ENCODE measurements around the gene RPL23. TPM values are rescaled to one million over a fixed set of nuclear protein-coding genes. Genes with fewer than 3 reads are reported as not detected.

RPL23 gene
- polyA plus RNA-seq, 1 donor from 2014 or later, result 1,333 TPM

DNA sequence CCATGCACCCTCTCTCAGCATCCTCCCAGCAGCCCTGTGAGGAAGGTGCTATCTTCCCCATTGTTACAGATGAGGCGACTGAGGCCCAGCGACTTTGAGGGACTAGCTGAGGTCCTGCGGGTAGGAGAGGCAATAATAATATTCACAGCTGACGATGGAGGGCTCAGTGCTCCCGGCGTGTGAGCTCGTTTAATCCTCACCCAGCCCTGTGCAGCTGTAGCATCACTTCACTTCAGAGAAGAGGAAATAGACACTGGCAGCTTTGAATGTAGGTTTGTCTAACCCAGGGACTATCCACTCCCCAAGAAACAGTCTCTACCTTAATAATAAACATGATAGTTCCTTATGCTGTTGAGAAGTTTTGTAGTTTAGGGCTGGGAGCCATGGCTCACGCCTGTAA lies 37.9 kb upstream of the RPL23 start:
- H2AFZ ChIP-seq (ENCODE audit: low read depth, low read length), result no peak overlapping the region
- no peak overlapping the region for H3K27ac ChIP-seq (ENCODE audit: low read length)
- no peaks in the 10 kb centered on the region for H3K27me3 ChIP-seq (ENCODE audit: insufficient read depth, low read depth, low read length)
- no peaks in the 10 kb centered on the region for H3K36me3 ChIP-seq (ENCODE audit: insufficient read depth, low read length)
- no peak overlapping the region for H3K4me2 ChIP-seq (ENCODE audit: low read length)
- peaks cover 33% of the 10 kb centered on the region for H3K79me2 ChIP-seq (replicated peaks; ENCODE audit: insufficient read depth, low read length)
- no peaks in the 10 kb centered on the region for H4K20me1 ChIP-seq (ENCODE audit: insufficient read depth)
- H3F3A ChIP-seq (ENCODE audit: insufficient read depth, low read length, poor library complexity, severe bottlenecking), result no peaks in the 10 kb centered on the region
- no peak overlapping the region for H3K9ac ChIP-seq (ENCODE audit: low read length)
- no peaks in the 10 kb centered on the region for H3K9me2 ChIP-seq (ENCODE audit: insufficient read depth, low read length)
- TF ChIP-seq RAD21 (conservative IDR thresholded peaks at IDR 0.05), result no peak
- no peak for TF ChIP-seq MXI1 (conservative IDR thresholded peaks at IDR 0.05; ENCODE audit: poor library complexity, severe bottlenecking)
- no peak for TF ChIP-seq SMC3 (conservative IDR thresholded peaks at IDR 0.05; ENCODE audit: poor library complexity)
- TF ChIP-seq, protein P1, sequence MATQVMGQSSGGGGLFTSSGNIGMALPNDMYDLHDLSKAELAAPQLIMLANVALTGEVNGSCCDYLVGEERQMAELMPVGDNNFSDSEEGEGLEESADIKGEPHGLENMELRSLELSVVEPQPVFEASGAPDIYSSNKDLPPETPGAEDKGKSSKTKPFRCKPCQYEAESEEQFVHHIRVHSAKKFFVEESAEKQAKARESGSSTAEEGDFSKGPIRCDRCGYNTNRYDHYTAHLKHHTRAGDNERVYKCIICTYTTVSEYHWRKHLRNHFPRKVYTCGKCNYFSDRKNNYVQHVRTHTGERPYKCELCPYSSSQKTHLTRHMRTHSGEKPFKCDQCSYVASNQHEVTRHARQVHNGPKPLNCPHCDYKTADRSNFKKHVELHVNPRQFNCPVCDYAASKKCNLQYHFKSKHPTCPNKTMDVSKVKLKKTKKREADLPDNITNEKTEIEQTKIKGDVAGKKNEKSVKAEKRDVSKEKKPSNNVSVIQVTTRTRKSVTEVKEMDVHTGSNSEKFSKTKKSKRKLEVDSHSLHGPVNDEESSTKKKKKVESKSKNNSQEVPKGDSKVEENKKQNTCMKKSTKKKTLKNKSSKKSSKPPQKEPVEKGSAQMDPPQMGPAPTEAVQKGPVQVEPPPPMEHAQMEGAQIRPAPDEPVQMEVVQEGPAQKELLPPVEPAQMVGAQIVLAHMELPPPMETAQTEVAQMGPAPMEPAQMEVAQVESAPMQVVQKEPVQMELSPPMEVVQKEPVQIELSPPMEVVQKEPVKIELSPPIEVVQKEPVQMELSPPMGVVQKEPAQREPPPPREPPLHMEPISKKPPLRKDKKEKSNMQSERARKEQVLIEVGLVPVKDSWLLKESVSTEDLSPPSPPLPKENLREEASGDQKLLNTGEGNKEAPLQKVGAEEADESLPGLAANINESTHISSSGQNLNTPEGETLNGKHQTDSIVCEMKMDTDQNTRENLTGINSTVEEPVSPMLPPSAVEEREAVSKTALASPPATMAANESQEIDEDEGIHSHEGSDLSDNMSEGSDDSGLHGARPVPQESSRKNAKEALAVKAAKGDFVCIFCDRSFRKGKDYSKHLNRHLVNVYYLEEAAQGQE (IDR thresholded peaks at IDR 0.05; ENCODE audit: borderline replicate concordance), result no peak
- TF ChIP-seq, protein P2, sequence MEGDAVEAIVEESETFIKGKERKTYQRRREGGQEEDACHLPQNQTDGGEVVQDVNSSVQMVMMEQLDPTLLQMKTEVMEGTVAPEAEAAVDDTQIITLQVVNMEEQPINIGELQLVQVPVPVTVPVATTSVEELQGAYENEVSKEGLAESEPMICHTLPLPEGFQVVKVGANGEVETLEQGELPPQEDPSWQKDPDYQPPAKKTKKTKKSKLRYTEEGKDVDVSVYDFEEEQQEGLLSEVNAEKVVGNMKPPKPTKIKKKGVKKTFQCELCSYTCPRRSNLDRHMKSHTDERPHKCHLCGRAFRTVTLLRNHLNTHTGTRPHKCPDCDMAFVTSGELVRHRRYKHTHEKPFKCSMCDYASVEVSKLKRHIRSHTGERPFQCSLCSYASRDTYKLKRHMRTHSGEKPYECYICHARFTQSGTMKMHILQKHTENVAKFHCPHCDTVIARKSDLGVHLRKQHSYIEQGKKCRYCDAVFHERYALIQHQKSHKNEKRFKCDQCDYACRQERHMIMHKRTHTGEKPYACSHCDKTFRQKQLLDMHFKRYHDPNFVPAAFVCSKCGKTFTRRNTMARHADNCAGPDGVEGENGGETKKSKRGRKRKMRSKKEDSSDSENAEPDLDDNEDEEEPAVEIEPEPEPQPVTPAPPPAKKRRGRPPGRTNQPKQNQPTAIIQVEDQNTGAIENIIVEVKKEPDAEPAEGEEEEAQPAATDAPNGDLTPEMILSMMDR (IDR thresholded peaks at IDR 0.05; ENCODE audit: poor library complexity, severe bottlenecking), result no peak
- H3K4me3 ChIP-seq (ENCODE audit: low read length), result no peak overlapping the region
- no peaks in the 10 kb centered on the region for H3K9me3 ChIP-seq (ENCODE audit: low read length)

DNA sequence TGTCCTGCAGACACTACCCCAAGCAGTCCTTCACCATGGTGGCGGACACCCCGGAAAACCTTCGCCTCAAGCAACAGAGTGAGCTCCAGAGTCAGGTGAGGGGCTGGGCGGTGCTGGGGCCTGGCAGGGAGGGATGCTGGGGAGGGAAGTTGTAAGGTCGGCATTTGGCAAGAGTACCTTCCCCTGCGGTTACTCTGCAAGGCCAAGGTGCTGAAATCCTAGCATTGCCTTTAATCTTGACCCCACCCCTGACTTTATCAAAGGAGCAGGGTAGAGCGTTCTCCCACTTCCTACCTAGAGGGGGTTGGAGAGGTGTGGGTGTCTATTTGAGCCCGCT lies 36.9 kb upstream of the RPL23 start:
- H3K79me2 ChIP-seq (replicated peaks; ENCODE audit: insufficient read depth, low read length), result peaks cover 35% of the 10 kb centered on the region
- TF ChIP-seq TAF1 (IDR thresholded peaks at IDR 0.05; ENCODE audit: low read depth), result no peak
- no peak for TF ChIP-seq SMC3 (conservative IDR thresholded peaks at IDR 0.05; ENCODE audit: poor library complexity)
- no peak for TF ChIP-seq POLR2AphosphoS5 (IDR thresholded peaks at IDR 0.05)
- TF ChIP-seq, protein P1 (IDR thresholded peaks at IDR 0.05; ENCODE audit: borderline replicate concordance), result no peak
- no peak for TF ChIP-seq EP300 (conservative IDR thresholded peaks at IDR 0.05; ENCODE audit: poor library complexity, severe bottlenecking)
- TF ChIP-seq, protein P2 (IDR thresholded peaks at IDR 0.05; ENCODE audit: poor library complexity, severe bottlenecking), result no peak
- TF ChIP-seq RAD21 (conservative IDR thresholded peaks at IDR 0.05), result no peak
- no peak for TF ChIP-seq MXI1 (conservative IDR thresholded peaks at IDR 0.05; ENCODE audit: poor library complexity, severe bottlenecking)
- TF ChIP-seq EZH2 (IDR thresholded peaks at IDR 0.05; ENCODE audit: borderline replicate concordance, insufficient read depth, low read length, poor library complexity, severe bottlenecking), result no peak
- no peak overlapping the region for H3K4me3 ChIP-seq (ENCODE audit: low read length)
- H3K9ac ChIP-seq (ENCODE audit: low read length), result no peak overlapping the region
- no peaks in the 10 kb centered on the region for H3K36me3 ChIP-seq (ENCODE audit: insufficient read depth, low read length)
- H4K20me1 ChIP-seq (ENCODE audit: insufficient read depth), result no peaks in the 10 kb centered on the region
- H2AFZ ChIP-seq (ENCODE audit: low read depth, low read length), result no peak overlapping the region
- no peaks in the 10 kb centered on the region for H3K9me3 ChIP-seq (ENCODE audit: low read length)
- no peaks in the 10 kb centered on the region for H3K27me3 ChIP-seq (ENCODE audit: insufficient read depth, low read depth, low read length)
- peaks cover 2% of the 10 kb centered on the region for H3F3A ChIP-seq (ENCODE audit: insufficient read depth, low read length, poor library complexity, severe bottlenecking)
- no peaks in the 10 kb centered on the region for H3K9me2 ChIP-seq (ENCODE audit: insufficient read depth, low read length)
- no peak overlapping the region for H3K27ac ChIP-seq (ENCODE audit: low read length)
- no peak overlapping the region for H3K4me2 ChIP-seq (ENCODE audit: low read length)

All from neural cell (in vitro differentiated cells).